HG03460 (cell line): ENCODE results near the gene GPR82.
"Not testable (repeated sequence)": the region's sequence is repeated elsewhere in the genome, so short reads cannot be mapped to it uniquely, and the experiment has no call there.

Experiments
- ATAC-seq: cut with Tn5 transposase; IDR thresholded peaks from one replicate; pipeline ENCODE4 v1.9.1; 2021; ENCODE audit not compliant: unreplicated experiment

GPR82 gene

GRCh38 chrX:41723826-41724225 lies at the start of gene GPR82:
Gene GPR82 (plus strand): TSS chrX:41724181. CDS start chrX:41727027, 2,846 bp downstream.
- ATAC-seq: no peak

- ATAC-seq: not testable (repeated sequence)
These were observed 47.6 kb upstream of the GPR82 start for GRCh38 chrX:41676361-41676760.

GRCh38 chrX:41677183-41678060 lies 46.6 kb upstream of the GPR82 start:
- ATAC-seq: no peak

GRCh38 chrX:41684138-41684537 lies 39.8 kb upstream of the GPR82 start:
- no peak for ATAC-seq

GRCh38 chrX:41684940-41685339 lies 39.0 kb upstream of the GPR82 start:
- no peak for ATAC-seq

GRCh38 chrX:41686788-41687187 lies 37.2 kb upstream of the GPR82 start:
- ATAC-seq: no peak

- ATAC-seq: no peak
These were observed 35.8 kb upstream of the GPR82 start for GRCh38 chrX:41688156-41688555.

GRCh38 chrX:41688835-41689234 lies 35.1 kb upstream of the GPR82 start, which contains the start of gene GPR34:
Gene GPR34 (plus strand): TSS chrX:41688973. CDS start chrX:41695634, 6,661 bp downstream.
- no peak for ATAC-seq

- ATAC-seq: no peak
These were observed 34.3 kb upstream of the GPR82 start for GRCh38 chrX:41689711-41690110.

GRCh38 chrX:41692162-41692749 lies 31.7 kb upstream of the GPR82 start:
- no peak for ATAC-seq

GRCh38 chrX:41693024-41693423 lies 31.0 kb upstream of the GPR82 start:
- ATAC-seq: no peak

- ATAC-seq: no peak
These were observed 28.6 kb upstream of the GPR82 start for GRCh38 chrX:41695426-41695825.

GRCh38 chrX:41703574-41704029 lies 20.4 kb upstream of the GPR82 start:
- no peak for ATAC-seq

GRCh38 chrX:41705042-41705441 lies 18.9 kb upstream of the GPR82 start:
- no peak for ATAC-seq

GRCh38 chrX:41705680-41706374 lies 18.2 kb upstream of the GPR82 start:
- peak; percentile 91 for ATAC-seq

- no peak for ATAC-seq
These were observed 16.8 kb upstream of the GPR82 start for GRCh38 chrX:41707218-41707617.

GRCh38 chrX:41708486-41708885 lies 15.5 kb upstream of the GPR82 start:
- no peak for ATAC-seq

GRCh38 chrX:41711021-41711667 lies 12.8 kb upstream of the GPR82 start:
- ATAC-seq: no peak

- ATAC-seq: no peak
These were observed 7.8 kb upstream of the GPR82 start for GRCh38 chrX:41716222-41716621.

GRCh38 chrX:41716767-41717473 lies 7.1 kb upstream of the GPR82 start:
- ATAC-seq: no peak
